Fibroblast of lung (primary cell): ENCODE results near the gene FIS1. TPM values are rescaled to one million over a fixed set of nuclear protein-coding genes. Genes with fewer than 3 reads are reported as not detected.

Experiments used
- DNase-seq, 2 donors: peaks; one replicate each; pipeline versions ENCODE4 v3.0.0 to v3.0.0-alpha.2; 2010; ENCODE audit warnings: low read depth in 2 of 2
- H2AFZ ChIP-seq: 2 replicates; pipeline ENCODE4 v1.5.1; 2012; ENCODE audit warnings: low read length, control low read depth, inconsistent platforms
- H3K27ac ChIP-seq: 2 replicates; pipeline ENCODE4 v1.5.1; 2011; ENCODE audit warnings: low read length, control low read depth; ENCODE audit not compliant: insufficient read depth
- H3K27me3 ChIP-seq: 2 replicates; pipeline ENCODE4 v1.5.1; 2011; ENCODE audit warnings: mild to moderate bottlenecking, low read length; ENCODE audit not compliant: control insufficient read depth, insufficient read depth
- H3K36me3 ChIP-seq: 2 replicates; pipeline ENCODE4 v1.5.1; 2011; ENCODE audit warnings: low read length; ENCODE audit not compliant: control insufficient read depth, insufficient read depth
- H3K4me1 ChIP-seq: 2 replicates; pipeline ENCODE4 v1.5.1; 2011; ENCODE audit warnings: low read length; ENCODE audit not compliant: control insufficient read depth, insufficient read depth; ENCODE audit errors: extremely low read depth
- H3K4me2 ChIP-seq: 2 replicates; pipeline ENCODE4 v1.5.1; 2011; ENCODE audit warnings: low read length, control low read depth; ENCODE audit not compliant: insufficient read depth; ENCODE audit errors: extremely low read depth
- H3K4me3 ChIP-seq, 4 experiments: fragments of 200-600 bp in 1 of 4; sonication (generic) in 1 of 4; replicated peaks in 1 of 4; 2 replicates each; pipeline ENCODE4 v1.5.1; 2011 to 2016; ENCODE audit warnings: low read length in 4 of 4, low read depth in 3 of 4, mild to moderate bottlenecking in 3 of 4, control low read depth in 2 of 4, inconsistent platforms in 1 of 4, mixed read lengths in 1 of 4; ENCODE audit not compliant: insufficient read depth in 1 of 4; ENCODE audit errors: control extremely low read depth in 1 of 4
- H3K79me2 ChIP-seq: 2 replicates; pipeline ENCODE4 v1.5.1; 2012; ENCODE audit warnings: mild to moderate bottlenecking, low read length, inconsistent platforms; ENCODE audit not compliant: control insufficient read depth, insufficient read depth
- H3K9ac ChIP-seq: 2 replicates; pipeline ENCODE4 v1.5.1; 2011; ENCODE audit warnings: mild to moderate bottlenecking, low read length, control low read depth; ENCODE audit not compliant: insufficient read depth
- H3K9me3 ChIP-seq: 2 replicates; pipeline ENCODE4 v1.5.1; 2012; ENCODE audit warnings: low read depth, low read length; ENCODE audit not compliant: control insufficient read depth, insufficient read depth
- H4K20me1 ChIP-seq: 2 replicates; pipeline ENCODE4 v1.5.1; 2011; ENCODE audit warnings: low read length; ENCODE audit not compliant: control insufficient read depth, insufficient read depth; ENCODE audit errors: extremely low read depth
- CTCF ChIP-seq, 2 donors: IDR thresholded peaks in 1 of 2; conservative IDR thresholded peaks in 1 of 2; 1 replicate in 1 of 2; 2 replicates in 1 of 2; pipeline ENCODE4 v1.5.1; 2011 to 2012; ENCODE audit warnings: low read length in 2 of 2, control low read depth in 1 of 2, inconsistent platforms in 1 of 2, low read depth in 1 of 2, mild to moderate bottlenecking in 1 of 2
- EZH2 ChIP-seq: IDR thresholded peaks from 2 replicates; pipeline ENCODE4 v1.5.1; 2012; ENCODE audit warnings: low read length, control low read depth, mild to moderate bottlenecking; ENCODE audit errors: missing control alignments
- polyA plus RNA-seq, 2 donors: library from polyadenylated mRNA; depleted of rRNA in 1 of 2; stranded (reverse) in 1 of 2; unstranded in 1 of 2; fragments of >200 nt; gene quantifications; 2 replicates each; pipeline ENCODE4 v1.2.1, GENCODE V29; 2011 to 2012; ENCODE audit warnings: missing spikeins in 1 of 2
- total RNA-seq: library from RNA; depleted of rRNA; stranded (reverse); fragments of >200 nt; gene quantifications from 2 replicates; pipeline ENCODE4 v1.2.1, GENCODE V29; 2014

The FIS1 gene
- total and polyA plus RNA-seq, 2 donors (not counting 1 experiment from before 2014, with no cell fraction given), result 169 to 297 TPM

GRCh38 chr7:101241015-101241363 is 3.9 kb downstream of the FIS1 start:
- H3K4me2 ChIP-seq, result no peak overlapping the region
- H3K9me3 ChIP-seq, result no peaks in the 10 kb centered on the region
- H3K9ac ChIP-seq, result no peak overlapping the region
- DNase-seq, result no peak
- H3K36me3 ChIP-seq, result peaks cover 14% of the 10 kb centered on the region
- peaks cover 19% of the 10 kb centered on the region for H3K79me2 ChIP-seq
- TF ChIP-seq EZH2 (no peak), CTCF (conservative IDR thresholded peaks at IDR 0.05 in 1 of 2, IDR thresholded peaks at IDR 0.05 in 1 of 2; ENCODE audit: low read depth in 1 of 2, low read length in 2 of 2) (no peak)
- no peak overlapping the region for H3K4me3 ChIP-seq
- H3K27ac ChIP-seq, result no peak overlapping the region
- no peaks in the 10 kb centered on the region for H4K20me1 ChIP-seq
- no peaks in the 10 kb centered on the region for H3K27me3 ChIP-seq
- H3K4me1 ChIP-seq, result peaks cover 14% of the 10 kb centered on the region
- no peak overlapping the region for H2AFZ ChIP-seq

GRCh38 chr7:101240226-101241014 is 4.5 kb downstream of the FIS1 start:
- Histone ChIP-seq H3K27ac (no peak overlapping the region), H3K4me1 (peaks cover 14% of the 10 kb centered on the region), H3K4me3 (no peak overlapping the region), H3K27me3 (no peaks in the 10 kb centered on the region), H4K20me1 (no peaks in the 10 kb centered on the region), H3K9ac (no peak overlapping the region), H3K4me2 (no peak overlapping the region), H3K9me3 (no peaks in the 10 kb centered on the region), H3K79me2 (peaks cover 16% of the 10 kb centered on the region), H2AFZ (no peak overlapping the region), H3K36me3 (peaks cover 14% of the 10 kb centered on the region)
- no peak for DNase-seq
- TF ChIP-seq EZH2 (no peak), CTCF (conservative IDR thresholded peaks at IDR 0.05 in 1 of 2, IDR thresholded peaks at IDR 0.05 in 1 of 2; ENCODE audit: low read depth in 1 of 2, low read length in 2 of 2) (no peak)

GRCh38 chr7:101239951-101240220 is 5.0 kb downstream of the FIS1 start:
- Histone ChIP-seq H3K27ac (no peak overlapping the region), H2AFZ (no peak overlapping the region), H3K4me3 (no peak overlapping the region), H3K9me3 (no peaks in the 10 kb centered on the region), H3K9ac (no peak overlapping the region), H4K20me1 (no peaks in the 10 kb centered on the region), H3K4me1 (peaks cover 14% of the 10 kb centered on the region), H3K79me2 (peaks cover 16% of the 10 kb centered on the region), H3K36me3 (peaks cover 17% of the 10 kb centered on the region), H3K27me3 (no peaks in the 10 kb centered on the region), H3K4me2 (no peak overlapping the region)
- no peak for DNase-seq
- TF ChIP-seq EZH2 (no peak), CTCF (conservative IDR thresholded peaks at IDR 0.05 in 1 of 2, IDR thresholded peaks at IDR 0.05 in 1 of 2; ENCODE audit: low read depth in 1 of 2, low read length in 2 of 2) (no peak)
